HL-60 (cell line): ENCODE data around the gene CRX.
A peak's percentile ranks its signal among the peaks of the same experiment; 100 is the strongest.
"Not testable (repeated sequence)": the region's sequence is repeated elsewhere in the genome, so short reads cannot be mapped to it uniquely, and the experiment has no call there.

Experiments
- DNase-seq, 2 experiments: peaks; one replicate each; pipeline ENCODE4 v3.0.0-alpha.2; 2010 to 2020; ENCODE audit warnings: low read depth in 1 of 2, low spot score in 1 of 2
- H3K27ac ChIP-seq: fragments of 250-450 bp; sonication (Bioruptor Pico); replicated peaks from 2 replicates; pipeline ENCODE4 v1.5.1; 2020; ENCODE audit warnings: mild to moderate bottlenecking, moderate library complexity
- H3K27me3 ChIP-seq: fragments of 250-450 bp; sonication (Bioruptor Pico); 2 replicates; pipeline ENCODE4 v1.5.1; 2021; ENCODE audit warnings: mild to moderate bottlenecking, moderate library complexity; ENCODE audit not compliant: insufficient read depth, poor library complexity, severe bottlenecking
- H3K4me3 ChIP-seq: replicated peaks from 2 replicates; pipeline ENCODE4 v1.5.1; 2011; ENCODE audit warnings: mild to moderate bottlenecking, control low read depth, low read length; ENCODE audit not compliant: insufficient read depth
- GABPA ChIP-seq: IDR thresholded peaks from 2 replicates; pipeline ENCODE4 v1.6.1; 2012; ENCODE audit warnings: low read depth
- POLR2AphosphoS5 ChIP-seq: IDR thresholded peaks from 2 replicates; pipeline ENCODE4 v1.6.1; 2012; ENCODE audit warnings: low read depth
- SPI1 ChIP-seq: IDR thresholded peaks from 2 replicates; pipeline ENCODE4 v1.6.1; 2012; ENCODE audit warnings: low read depth, mild to moderate bottlenecking, borderline replicate concordance
- TF ChIP-seq, protein P1 (sequence below): IDR thresholded peaks from one replicate; pipeline ENCODE4 v1.5.1; 2011; ENCODE audit warnings: low read length, control low read depth, inconsistent platforms; ENCODE audit not compliant: insufficient read depth
- TF ChIP-seq, protein P2 (sequence below): IDR thresholded peaks from 2 replicates; pipeline ENCODE4 v1.6.1; 2012; ENCODE audit warnings: low read depth; ENCODE audit not compliant: insufficient replicate concordance

CRX gene

GRCh38 chr19:47781590-47782262, 40.0 kb upstream of the CRX start:
- Histone ChIP-seq H3K4me3 (no peak overlapping the region), H3K27me3 (no peaks in the 10 kb centered on the region), H3K27ac (no peak overlapping the region)
- no peak for DNase-seq
- TF ChIP-seq, protein P1, sequence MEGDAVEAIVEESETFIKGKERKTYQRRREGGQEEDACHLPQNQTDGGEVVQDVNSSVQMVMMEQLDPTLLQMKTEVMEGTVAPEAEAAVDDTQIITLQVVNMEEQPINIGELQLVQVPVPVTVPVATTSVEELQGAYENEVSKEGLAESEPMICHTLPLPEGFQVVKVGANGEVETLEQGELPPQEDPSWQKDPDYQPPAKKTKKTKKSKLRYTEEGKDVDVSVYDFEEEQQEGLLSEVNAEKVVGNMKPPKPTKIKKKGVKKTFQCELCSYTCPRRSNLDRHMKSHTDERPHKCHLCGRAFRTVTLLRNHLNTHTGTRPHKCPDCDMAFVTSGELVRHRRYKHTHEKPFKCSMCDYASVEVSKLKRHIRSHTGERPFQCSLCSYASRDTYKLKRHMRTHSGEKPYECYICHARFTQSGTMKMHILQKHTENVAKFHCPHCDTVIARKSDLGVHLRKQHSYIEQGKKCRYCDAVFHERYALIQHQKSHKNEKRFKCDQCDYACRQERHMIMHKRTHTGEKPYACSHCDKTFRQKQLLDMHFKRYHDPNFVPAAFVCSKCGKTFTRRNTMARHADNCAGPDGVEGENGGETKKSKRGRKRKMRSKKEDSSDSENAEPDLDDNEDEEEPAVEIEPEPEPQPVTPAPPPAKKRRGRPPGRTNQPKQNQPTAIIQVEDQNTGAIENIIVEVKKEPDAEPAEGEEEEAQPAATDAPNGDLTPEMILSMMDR = no peak
- TF ChIP-seq GABPA = no peak
- TF ChIP-seq SPI1 = no peak
- TF ChIP-seq POLR2AphosphoS5 = no peak
- TF ChIP-seq, protein P2, sequence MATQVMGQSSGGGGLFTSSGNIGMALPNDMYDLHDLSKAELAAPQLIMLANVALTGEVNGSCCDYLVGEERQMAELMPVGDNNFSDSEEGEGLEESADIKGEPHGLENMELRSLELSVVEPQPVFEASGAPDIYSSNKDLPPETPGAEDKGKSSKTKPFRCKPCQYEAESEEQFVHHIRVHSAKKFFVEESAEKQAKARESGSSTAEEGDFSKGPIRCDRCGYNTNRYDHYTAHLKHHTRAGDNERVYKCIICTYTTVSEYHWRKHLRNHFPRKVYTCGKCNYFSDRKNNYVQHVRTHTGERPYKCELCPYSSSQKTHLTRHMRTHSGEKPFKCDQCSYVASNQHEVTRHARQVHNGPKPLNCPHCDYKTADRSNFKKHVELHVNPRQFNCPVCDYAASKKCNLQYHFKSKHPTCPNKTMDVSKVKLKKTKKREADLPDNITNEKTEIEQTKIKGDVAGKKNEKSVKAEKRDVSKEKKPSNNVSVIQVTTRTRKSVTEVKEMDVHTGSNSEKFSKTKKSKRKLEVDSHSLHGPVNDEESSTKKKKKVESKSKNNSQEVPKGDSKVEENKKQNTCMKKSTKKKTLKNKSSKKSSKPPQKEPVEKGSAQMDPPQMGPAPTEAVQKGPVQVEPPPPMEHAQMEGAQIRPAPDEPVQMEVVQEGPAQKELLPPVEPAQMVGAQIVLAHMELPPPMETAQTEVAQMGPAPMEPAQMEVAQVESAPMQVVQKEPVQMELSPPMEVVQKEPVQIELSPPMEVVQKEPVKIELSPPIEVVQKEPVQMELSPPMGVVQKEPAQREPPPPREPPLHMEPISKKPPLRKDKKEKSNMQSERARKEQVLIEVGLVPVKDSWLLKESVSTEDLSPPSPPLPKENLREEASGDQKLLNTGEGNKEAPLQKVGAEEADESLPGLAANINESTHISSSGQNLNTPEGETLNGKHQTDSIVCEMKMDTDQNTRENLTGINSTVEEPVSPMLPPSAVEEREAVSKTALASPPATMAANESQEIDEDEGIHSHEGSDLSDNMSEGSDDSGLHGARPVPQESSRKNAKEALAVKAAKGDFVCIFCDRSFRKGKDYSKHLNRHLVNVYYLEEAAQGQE = no peak

DNA sequence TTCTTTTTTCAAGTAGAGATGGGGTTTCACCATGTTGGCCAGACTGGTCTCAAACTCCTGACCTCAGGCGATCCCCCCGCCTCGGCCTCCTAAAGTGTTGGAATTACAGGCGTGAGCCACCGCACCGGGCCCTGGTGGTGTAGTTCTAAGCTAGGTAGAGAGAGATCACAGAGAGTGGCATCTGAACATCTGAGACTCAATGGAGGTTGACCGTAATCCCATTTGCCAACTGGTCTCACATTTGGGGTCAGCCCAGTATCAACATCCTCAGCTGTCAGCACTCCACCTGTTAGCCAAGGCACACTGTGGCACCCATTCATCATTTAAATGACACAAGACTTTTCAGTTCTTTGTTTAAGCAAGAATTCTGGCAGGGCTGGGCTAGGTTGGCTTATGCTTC, 35.2 kb upstream of the CRX start:
- TF ChIP-seq POLR2AphosphoS5 = no peak
- TF ChIP-seq GABPA = no peak
- TF ChIP-seq, protein P2 = no peak
- TF ChIP-seq, protein P1 = no peak
- no peak for TF ChIP-seq SPI1
- no peaks in the 10 kb centered on the region for H3K27me3 ChIP-seq
- DNase-seq = no peak
- H3K27ac ChIP-seq = no peak overlapping the region
- H3K4me3 ChIP-seq = no peak overlapping the region

GRCh38 chr19:47787307-47787706, 34.4 kb upstream of the CRX start:
- not testable (repeated sequence) for H3K27ac ChIP-seq, H3K4me3 ChIP-seq, DNase-seq, H3K27me3 ChIP-seq

- H3K27ac ChIP-seq, H3K27me3 ChIP-seq, H3K4me3 ChIP-seq, DNase-seq: not testable (repeated sequence)
Observed at GRCh38 chr19:47789811-47790210, 31.9 kb upstream of the CRX start.

GRCh38 chr19:47790398-47790814, 31.3 kb upstream of the CRX start:
- no peak for TF ChIP-seq SPI1
- TF ChIP-seq, protein P2 = no peak
- TF ChIP-seq, protein P1 = peak; percentile 65
- Histone ChIP-seq H3K27me3 (no peaks in the 10 kb centered on the region), H3K4me3 (no peak overlapping the region), H3K27ac (no peak overlapping the region)
- peak; percentile 49 to 78 for DNase-seq
